Pancreas (tissue), 10 donors: ENCODE data around the gene ARL6. TPM values are rescaled to one million over a fixed set of nuclear protein-coding genes. Genes with fewer than 3 reads are reported as not detected.
"Not testable (repeated sequence)": the region's sequence is repeated elsewhere in the genome, so short reads cannot be mapped to it uniquely, and the experiment has no call there.

Source experiments
- ATAC-seq, 4 donors: fragments of 200-7000 bp; cut with Tn5 transposase; one replicate each; pipeline versions ENCODE4 v1.8.0 to v1.9.1; 2020; ENCODE audit warnings: mild to moderate bottlenecking in 4 of 4, moderate library complexity in 4 of 4
- DNase-seq, 6 donors: peaks; one replicate each; pipeline ENCODE4 v3.0.0-alpha.2; 2020
- FAIRE-seq: peaks from 2 replicates; lab custom pipeline; 2012; peaks lifted over from hg19 to GRCh38; lab: Jason Lieb, UNC
- H3K27ac ChIP-seq, 4 donors: fragments of 200-600 bp; sonication (generic); 1 replicate in 3 of 4; 2 replicates in 1 of 4; pipeline versions ENCODE4 v1.5.0 to v1.8.0; 2020
- H3K27me3 ChIP-seq, 4 donors: fragments of 200-600 bp; one replicate each; pipeline ENCODE4 v1.8.0; 2021
- H3K36me3 ChIP-seq, 3 donors: fragments of 200-600 bp; sonication (generic) in 1 of 3; one replicate each; pipeline versions ENCODE4 v1.5.0 to v1.8.0; 2020 to 2021
- H3K4me1 ChIP-seq, 3 donors: fragments of 200-600 bp; one replicate each; pipeline ENCODE4 v1.8.0; 2021
- H3K4me3 ChIP-seq, 4 donors: fragments of 200-600 bp; sonication (generic) in 2 of 4; one replicate each; pipeline versions ENCODE4 v1.5.0 to v1.8.0; 2020 to 2021
- H3K9me3 ChIP-seq, 4 donors: fragments of 200-600 bp; one replicate each; pipeline ENCODE4 v1.8.0; 2021
- WGBS, 2 donors: extraction: QIAGEN DNeasy Blood & Tissue Kit; methylation state at CpG; one replicate each; pipeline ENCODE4 v1.1.7; 2013; 5-methylcytosine and 5-hydroxymethylcytosine counted together
- intact Hi-C, 3 donors: fragments of 100-400 bp; cut with DNase I; formaldehyde crosslinking; loops; one replicate each; pipeline versions ENCODE4 v1.11.1 to v1.14.2; 2022
- polyA plus RNA-seq, 2 donors: library from polyadenylated mRNA; stranded (reverse); fragments of 200-250 nt; gene quantifications; one replicate each; pipeline ENCODE4 v1.2.3, GENCODE V29; 2013
- total RNA-seq, 6 donors: library from RNA; stranded (reverse); fragmentation: NEBNext Ultra II Directional in 4 of 6; extraction: Animal tissue kit (Norgen Biotek cat#: 25700) in 4 of 6; gene quantifications; one replicate each; pipeline versions ENCODE4 v1.2.1 to v1.2.4, GENCODE V29; 2021 to 2023
- TF ChIP-seq, protein P1 (sequence below), 4 donors: fragments of 200-600 bp; sonication (generic) in 3 of 4; IDR thresholded peaks; one replicate each; pipeline versions ENCODE4 v1.5.0 to v1.8.0; 2021; ENCODE audit warnings: antibody characterized with exemption in 4 of 4
- donor health status: healthy with polysubstance abuse.
- donor health status: DM: no; HTN: no; CAD: no; lungs with moderate emphysema.
- donor health status: DM: no; HTN: no; CAD: no.
- donor health status: control.
- donor health status: control.
- donor health status: Bipolar disorder and iron deficiency.
- donor health status: DM: yes; HTN: yes; CAD: no.
- donor health status: DM: no; HTN: no; CAD: no.
- donor health status: DM: no; HTN: no; CAD: no.
- donor health status: DM: yes; HTN: yes; CAD: no.

Gene ARL6
- total and polyA plus RNA-seq, 8 donors: 1.5 to 6.7 (median 2.8) TPM

DNA sequence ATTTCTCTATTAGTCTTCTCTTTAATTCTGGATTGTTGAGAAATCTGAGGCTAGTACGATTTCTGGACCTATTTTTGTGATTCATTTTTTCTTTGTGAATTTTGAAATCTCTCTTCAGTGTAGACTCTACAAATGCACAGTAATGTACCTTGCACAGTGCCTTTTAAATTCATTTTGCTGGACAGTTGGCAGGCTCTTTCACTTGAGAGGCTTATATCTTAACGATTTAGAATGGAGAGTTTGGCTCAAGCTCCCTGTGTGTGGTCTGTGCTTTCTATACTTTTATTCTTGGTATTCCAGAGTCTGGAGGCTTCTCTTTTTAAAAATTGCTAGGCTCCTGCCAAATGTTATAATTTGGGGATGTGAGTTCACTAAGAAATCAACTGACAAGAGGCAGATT lies 66.1 kb downstream of the ARL6 start:
- no peak overlapping the region for H3K4me3 ChIP-seq
- intact Hi-C loops: no loop called here
- DNase-seq (no peak), FAIRE-seq (no peak), ATAC-seq (no peak)
- TF ChIP-seq, protein P1, sequence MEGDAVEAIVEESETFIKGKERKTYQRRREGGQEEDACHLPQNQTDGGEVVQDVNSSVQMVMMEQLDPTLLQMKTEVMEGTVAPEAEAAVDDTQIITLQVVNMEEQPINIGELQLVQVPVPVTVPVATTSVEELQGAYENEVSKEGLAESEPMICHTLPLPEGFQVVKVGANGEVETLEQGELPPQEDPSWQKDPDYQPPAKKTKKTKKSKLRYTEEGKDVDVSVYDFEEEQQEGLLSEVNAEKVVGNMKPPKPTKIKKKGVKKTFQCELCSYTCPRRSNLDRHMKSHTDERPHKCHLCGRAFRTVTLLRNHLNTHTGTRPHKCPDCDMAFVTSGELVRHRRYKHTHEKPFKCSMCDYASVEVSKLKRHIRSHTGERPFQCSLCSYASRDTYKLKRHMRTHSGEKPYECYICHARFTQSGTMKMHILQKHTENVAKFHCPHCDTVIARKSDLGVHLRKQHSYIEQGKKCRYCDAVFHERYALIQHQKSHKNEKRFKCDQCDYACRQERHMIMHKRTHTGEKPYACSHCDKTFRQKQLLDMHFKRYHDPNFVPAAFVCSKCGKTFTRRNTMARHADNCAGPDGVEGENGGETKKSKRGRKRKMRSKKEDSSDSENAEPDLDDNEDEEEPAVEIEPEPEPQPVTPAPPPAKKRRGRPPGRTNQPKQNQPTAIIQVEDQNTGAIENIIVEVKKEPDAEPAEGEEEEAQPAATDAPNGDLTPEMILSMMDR (IDR thresholded peaks at IDR 0.05): no peak
- H3K27ac ChIP-seq: no peak overlapping the region
- H3K27me3 ChIP-seq: no peaks in the 10 kb centered on the region
- WGBS, 2 donors: 51 to 55% methylated on average over 2 of the region's 2 CpGs
- H3K9me3 ChIP-seq: no peaks in the 10 kb centered on the region
- no peaks in the 10 kb centered on the region for H3K36me3 ChIP-seq
- H3K4me1 ChIP-seq: no peaks in the 10 kb centered on the region

DNA sequence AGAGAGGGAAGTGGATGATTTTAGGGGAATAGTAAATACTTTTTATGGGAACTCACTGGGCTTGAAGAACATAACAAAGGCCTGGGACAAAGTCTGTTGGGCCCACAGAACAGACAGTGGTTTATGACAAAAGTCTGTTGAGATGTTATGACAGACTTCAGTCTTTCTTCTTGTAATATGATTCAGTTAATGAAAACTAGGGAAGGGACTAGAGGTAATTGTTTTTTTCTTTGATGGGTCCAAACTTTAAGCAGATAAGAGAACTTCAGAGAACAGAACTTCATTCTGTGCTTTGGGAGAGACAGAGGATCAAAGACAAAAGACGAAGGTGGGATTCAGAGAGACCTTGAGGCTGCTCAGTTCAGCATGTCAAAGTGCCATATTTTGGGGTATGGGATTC lies 66.6 kb downstream of the ARL6 start:
- no peaks in the 10 kb centered on the region for H3K36me3 ChIP-seq
- intact Hi-C loops: no loop called here
- 95 to 97% methylated on average over 1 of the region's 1 CpG for WGBS, 2 donors
- no peaks in the 10 kb centered on the region for H3K4me1 ChIP-seq
- FAIRE-seq: no peak
- ATAC-seq: no peak
- no peak overlapping the region for H3K4me3 ChIP-seq
- TF ChIP-seq, protein P1 (IDR thresholded peaks at IDR 0.05): no peak
- H3K9me3 ChIP-seq: no peaks in the 10 kb centered on the region
- DNase-seq: no peak
- H3K27ac ChIP-seq: no peak overlapping the region
- no peaks in the 10 kb centered on the region for H3K27me3 ChIP-seq

DNA sequence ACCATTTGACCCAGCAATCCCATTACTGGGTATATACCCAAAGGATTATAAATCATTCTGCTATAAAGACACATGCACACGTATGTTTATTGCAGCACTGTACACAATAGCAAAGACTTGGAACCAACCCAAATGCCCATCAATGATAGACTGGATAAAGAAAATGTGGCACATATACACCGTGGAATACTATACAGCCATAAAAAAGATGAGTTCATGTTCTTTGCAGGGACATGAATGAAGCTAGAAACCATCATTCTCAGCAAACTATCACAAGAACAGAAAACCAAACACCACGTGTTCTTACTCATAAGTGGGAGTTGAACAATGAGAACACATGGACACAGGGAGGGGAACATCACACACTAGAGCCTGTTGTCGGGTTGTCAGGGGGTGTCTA lies 68.6 kb downstream of the ARL6 start:
- H3K36me3 ChIP-seq, H3K27me3 ChIP-seq, FAIRE-seq, ATAC-seq, H3K27ac ChIP-seq, intact Hi-C loops, H3K4me1 ChIP-seq, H3K4me3 ChIP-seq, DNase-seq, H3K9me3 ChIP-seq: not testable (repeated sequence)
- WGBS, 2 donors: 92 to 96% methylated on average over 4 of the region's 4 CpGs

DNA sequence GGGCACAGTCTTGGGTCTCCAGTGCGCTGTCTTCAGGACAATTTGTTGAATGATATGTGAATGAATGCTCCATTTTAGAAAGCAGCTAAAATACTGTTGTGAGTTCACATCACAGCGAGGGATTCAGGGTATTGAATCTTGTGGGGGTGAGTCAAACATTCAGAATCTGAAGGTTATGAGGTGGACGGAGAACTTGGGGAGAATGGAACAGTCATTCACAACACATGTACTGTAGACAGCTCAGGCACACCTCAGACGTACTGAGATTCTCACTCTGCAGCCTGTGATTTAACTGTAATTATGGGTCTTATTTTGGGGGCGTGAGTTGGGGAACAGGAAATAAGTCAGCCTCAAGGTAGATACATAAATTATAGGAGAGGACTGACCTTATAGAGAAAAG lies 71.2 kb downstream of the ARL6 start:
- WGBS, 2 donors: 94 to 99% methylated on average over 5 of the region's 5 CpGs
- no peak overlapping the region for H3K4me3 ChIP-seq
- DNase-seq (no peak), ATAC-seq (no peak), FAIRE-seq (no peak)
- H3K27me3 ChIP-seq: no peaks in the 10 kb centered on the region
- intact Hi-C loops: no loop called here
- peaks cover 0 to 8% (median 3%) of the 10 kb centered on the region in 3 donors for H3K4me1 ChIP-seq
- H3K27ac ChIP-seq: no peak overlapping the region
- H3K36me3 ChIP-seq: no peaks in the 10 kb centered on the region
- TF ChIP-seq, protein P1 (IDR thresholded peaks at IDR 0.05): no peak
- no peaks in the 10 kb centered on the region for H3K9me3 ChIP-seq

DNA sequence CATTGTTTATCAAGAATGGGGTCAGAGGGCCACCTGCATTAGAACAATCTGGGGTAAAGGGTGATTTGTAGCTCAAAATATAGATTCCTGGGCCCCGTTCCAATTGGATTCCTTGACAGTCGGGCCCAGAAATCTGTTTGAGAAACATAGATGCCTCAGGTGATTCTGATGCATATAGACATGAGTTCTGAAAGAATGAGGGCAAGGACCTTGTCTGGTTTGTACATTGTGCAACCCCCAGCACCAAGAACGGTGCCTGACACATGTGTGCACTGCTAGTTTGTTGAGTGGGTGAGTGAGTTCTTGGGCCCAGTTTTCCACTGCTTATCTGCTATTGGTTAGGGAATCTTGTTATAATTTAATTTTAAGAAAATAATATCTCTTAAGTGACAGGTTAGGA lies 73.8 kb downstream of the ARL6 start:
- no peaks in the 10 kb centered on the region for H3K27me3 ChIP-seq
- intact Hi-C loops: no loop called here
- no peak for FAIRE-seq
- no peak for ATAC-seq
- H3K4me3 ChIP-seq: no peak overlapping the region
- TF ChIP-seq, protein P1 (IDR thresholded peaks at IDR 0.05): no peak
- H3K9me3 ChIP-seq: no peaks in the 10 kb centered on the region
- DNase-seq: no peak
- H3K36me3 ChIP-seq: no peaks in the 10 kb centered on the region
- H3K4me1 ChIP-seq: peaks cover 0 to 8% (median 4%) of the 10 kb centered on the region in 3 donors
- H3K27ac ChIP-seq: no peak overlapping the region
- 82 to 87% methylated on average over 3 of the region's 3 CpGs for WGBS, 2 donors
